Type B pancreatic cell (in vitro differentiated cells): Measurements from ENCODE around the gene DNAJC24. TPM values are rescaled to one million over a fixed set of nuclear protein-coding genes. Genes with fewer than 3 reads are reported as not detected.

Experiments
- DNase-seq: peaks from one replicate; pipeline ENCODE4 v3.0.0; 2021; ENCODE audit warnings: mixed read lengths; ENCODE audit not compliant: unreplicated experiment; ENCODE audit errors: extremely low spot score
- H3K27ac Mint-ChIP-seq: 2 replicates; pipeline ENCODE4 v1.8.0; 2021; ENCODE audit warnings: mild to moderate bottlenecking, mixed read lengths
- H3K27me3 Mint-ChIP-seq: 2 replicates; pipeline ENCODE4 v1.8.0; 2021; ENCODE audit warnings: mixed read lengths
- H3K36me3 Mint-ChIP-seq: 2 replicates; pipeline ENCODE4 v1.8.0; 2021; ENCODE audit warnings: mixed read lengths
- H3K4me1 Mint-ChIP-seq: one replicate; pipeline ENCODE4 v1.8.0; 2021; ENCODE audit warnings: mixed read lengths; ENCODE audit not compliant: unreplicated experiment
- H3K4me3 Mint-ChIP-seq: 2 replicates; pipeline ENCODE4 v1.8.0; 2021; ENCODE audit warnings: mild to moderate bottlenecking, mixed read lengths
- H3K9me3 Mint-ChIP-seq: 2 replicates; pipeline ENCODE4 v1.8.0; 2021; ENCODE audit warnings: mixed read lengths
- CTCF ChIP-seq: fragments of 200-600 bp; sonication (generic); conservative IDR thresholded peaks from 2 replicates; pipeline ENCODE4 v1.5.0; 2021; ENCODE audit warnings: antibody characterized with exemption, mild to moderate bottlenecking
- total RNA-seq: library from RNA; stranded (reverse); gene quantifications from 2 replicates; pipeline ENCODE4 v1.2.1, GENCODE V29; 2021; ENCODE audit warnings: low replicate concordance

Gene DNAJC24
- total RNA-seq, 1 donor from 2014 or later = 21.3 TPM

DNA sequence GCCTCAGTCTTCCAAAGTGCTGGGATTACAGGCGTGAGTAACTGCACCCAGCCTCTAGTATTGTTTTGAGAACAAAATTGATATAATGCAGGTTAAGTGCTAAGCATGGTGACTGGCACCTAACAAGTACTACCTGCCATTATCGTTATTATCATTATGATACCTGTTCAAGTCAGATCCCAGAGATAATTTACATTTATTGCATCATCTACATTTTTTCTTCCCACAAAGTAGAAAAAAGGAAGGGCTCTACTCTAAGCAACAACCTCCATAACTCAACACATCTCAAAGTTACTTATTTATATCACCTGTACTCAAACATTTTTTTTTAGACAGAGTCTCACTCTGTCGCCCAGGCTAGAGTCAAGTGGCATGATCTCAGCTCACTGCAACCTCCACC, 42.2 kb upstream of the DNAJC24 start:
- no peak overlapping the region for H3K4me3 Mint-ChIP-seq
- H3K27ac Mint-ChIP-seq = no peak overlapping the region
- H3K9me3 Mint-ChIP-seq = no peaks in the 10 kb centered on the region
- TF ChIP-seq CTCF = no peak
- H3K4me1 Mint-ChIP-seq = no peaks in the 10 kb centered on the region
- no peaks in the 10 kb centered on the region for H3K27me3 Mint-ChIP-seq
- no peaks in the 10 kb centered on the region for H3K36me3 Mint-ChIP-seq
- DNase-seq = no peak

DNA sequence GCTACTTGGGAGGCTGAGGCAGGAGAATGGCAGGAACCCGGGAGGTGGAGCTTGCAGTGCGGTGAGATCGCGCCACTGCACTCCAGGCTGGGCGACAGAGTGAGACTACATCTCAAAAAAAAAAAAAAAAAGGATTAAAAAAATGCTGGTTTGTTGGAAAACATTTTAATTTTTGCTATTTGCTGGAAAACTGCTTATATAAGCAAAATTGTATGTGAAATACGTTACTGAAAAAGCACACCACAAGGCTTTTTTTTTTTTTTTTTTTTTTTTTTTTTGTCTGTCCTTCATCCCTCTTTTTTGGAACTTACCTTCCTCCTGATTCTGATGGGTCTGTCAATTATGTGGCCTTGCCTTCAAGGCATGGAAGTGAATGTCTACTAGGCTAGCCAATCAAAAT, 41.0 kb upstream of the DNAJC24 start:
- no peak for DNase-seq
- Mint-ChIP-seq H3K9me3 (no peaks in the 10 kb centered on the region), H3K27me3 (no peaks in the 10 kb centered on the region), H3K4me1 (no peaks in the 10 kb centered on the region), H3K4me3 (no peak overlapping the region), H3K36me3 (no peaks in the 10 kb centered on the region), H3K27ac (no peak overlapping the region)
- TF ChIP-seq CTCF = no peak

DNA sequence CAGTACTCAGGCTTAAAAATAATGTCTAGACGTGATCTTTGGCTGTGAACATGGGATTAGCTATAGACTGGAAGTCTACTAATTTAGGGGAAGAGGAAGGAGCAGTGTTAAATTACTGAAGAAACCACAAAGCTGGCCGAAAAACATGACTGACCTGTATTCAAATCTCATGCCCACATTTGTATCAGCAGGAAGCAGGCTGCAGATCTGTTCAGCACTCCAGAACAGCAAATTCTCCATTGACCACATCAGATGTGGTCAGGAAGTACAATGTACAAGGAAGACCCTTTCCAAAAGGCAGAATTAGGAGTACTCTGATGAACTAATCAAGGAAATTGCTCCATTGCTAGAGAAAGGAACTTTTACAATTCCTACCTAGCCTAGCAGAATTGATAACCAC, 31.9 kb upstream of the DNAJC24 start:
- no peak for TF ChIP-seq CTCF
- peaks cover 5% of the 10 kb centered on the region for H3K9me3 Mint-ChIP-seq
- H3K27me3 Mint-ChIP-seq = no peaks in the 10 kb centered on the region
- DNase-seq = no peak
- H3K4me1 Mint-ChIP-seq = no peaks in the 10 kb centered on the region
- H3K36me3 Mint-ChIP-seq = no peaks in the 10 kb centered on the region
- H3K27ac Mint-ChIP-seq = no peak overlapping the region
- H3K4me3 Mint-ChIP-seq = no peak overlapping the region

- TF ChIP-seq CTCF = peak; percentile 65
- Mint-ChIP-seq H3K27ac (no peak overlapping the region), H3K4me3 (no peak overlapping the region), H3K4me1 (no peaks in the 10 kb centered on the region), H3K36me3 (no peaks in the 10 kb centered on the region), H3K27me3 (no peaks in the 10 kb centered on the region), H3K9me3 (peaks cover 2% of the 10 kb centered on the region)
- DNase-seq = no peak
These were observed 28.6 kb upstream of the DNAJC24 start for GRCh38 chr11:31340903-31341572.

GRCh38 chr11:31351168-31351567, 18.5 kb upstream of the DNAJC24 start:
- H3K4me1 Mint-ChIP-seq = peaks cover 4% of the 10 kb centered on the region
- TF ChIP-seq CTCF = no peak

More at GRCh38 chr11:31351168-31351567, 18.5 kb upstream of the DNAJC24 start:
- no peak for DNase-seq
- H3K9me3 Mint-ChIP-seq = no peaks in the 10 kb centered on the region
- H3K27me3 Mint-ChIP-seq = no peaks in the 10 kb centered on the region
- no peak overlapping the region for H3K4me3 Mint-ChIP-seq
- H3K36me3 Mint-ChIP-seq = no peaks in the 10 kb centered on the region
- no peak overlapping the region for H3K27ac Mint-ChIP-seq
